ENCODE data around the gene NDE1. TPM values are rescaled to one million over a fixed set of nuclear protein-coding genes. Genes with fewer than 3 reads are reported as not detected.

The NDE1 gene
- total and polyA plus RNA-seq, 2 of the 8 experiments (the other 6 are each of a cell fraction or from before 2014, with no cell fraction given) = 13.3 to 41.3 TPM

DNA sequence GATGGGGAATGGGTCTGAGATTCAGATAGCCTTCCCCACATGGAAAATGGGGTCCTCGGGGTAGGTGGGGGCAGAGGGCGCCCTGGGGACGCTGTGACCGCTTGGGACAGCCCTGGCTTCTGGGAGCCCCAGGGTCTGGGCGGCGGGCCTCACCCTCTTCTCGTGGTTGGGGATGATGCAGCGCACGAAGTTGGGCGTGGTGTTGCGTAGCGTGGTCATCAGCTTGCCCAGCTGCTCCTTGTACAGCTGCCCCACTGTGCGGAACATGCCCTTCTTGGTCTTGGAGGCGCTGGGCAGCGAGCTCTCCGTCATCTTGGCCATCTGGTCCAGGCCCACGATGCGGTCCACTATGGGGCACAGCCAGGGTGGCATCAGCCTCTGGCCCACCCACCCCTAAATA is 99.9 kb downstream of the NDE1 start:
- no peaks in the 10 kb centered on the region for H3K23me2 ChIP-seq (ENCODE audit: low read depth, low read length)
- H3K14ac ChIP-seq (ENCODE audit: insufficient read length) = no peak overlapping the region
- H3K4me2 ChIP-seq (ENCODE audit: insufficient read depth in 1 of 2, low read depth in 2 of 2, low read length in 2 of 2) = no peak overlapping the region
- no peak overlapping the region for H3K4ac ChIP-seq (replicated peaks; ENCODE audit: insufficient read length, low read depth, low read length)
- H3K4me3 ChIP-seq (ENCODE audit: extremely low read depth in 1 of 4, insufficient read depth in 2 of 4, low read depth in 3 of 4, low read length in 4 of 4) = no peak overlapping the region
- no peaks in the 10 kb centered on the region for H3K27me3 ChIP-seq (replicated peaks in 1 of 4; ENCODE audit: control insufficient read depth in 3 of 4, extremely low read depth in 1 of 4, insufficient read depth in 3 of 4, low read length in 3 of 4)
- H3K79me2 ChIP-seq (ENCODE audit: control insufficient read depth in 1 of 2, insufficient read depth in 2 of 2, low read length in 2 of 2) = no peaks in the 10 kb centered on the region
- H3K27ac ChIP-seq (ENCODE audit: low read depth, low read length) = no peak overlapping the region
- H2BK12ac ChIP-seq (ENCODE audit: low read depth, low read length) = no peak overlapping the region
- no peaks in the 10 kb centered on the region for H3K4me1 ChIP-seq (replicated peaks in 1 of 4; ENCODE audit: control insufficient read depth in 3 of 4, insufficient read depth in 4 of 4, low read length in 3 of 4)
- DNase-seq (ENCODE audit: low read depth in 1 of 2, low spot score in 2 of 2) (no peak), FAIRE-seq (no peak)
- no peaks in the 10 kb centered on the region for H4K20me1 ChIP-seq (replicated peaks in 1 of 2; ENCODE audit: control insufficient read depth in 1 of 2, insufficient read depth in 2 of 2, low read length in 2 of 2)
- H3K23ac ChIP-seq (ENCODE audit: insufficient read length) = no peak overlapping the region
- no peak overlapping the region for H2AFZ ChIP-seq (ENCODE audit: low read length)
- POLR2A ChIA-PET (ENCODE audit: partially characterized antibody) = no interaction called here
- H3K36me3 ChIP-seq (ENCODE audit: control insufficient read depth in 2 of 4, insufficient read depth in 4 of 4, low read length in 3 of 4) = no peaks in the 10 kb centered on the region
- no peaks in the 10 kb centered on the region for H3K79me1 ChIP-seq (ENCODE audit: low read depth, low read length)
- H2BK120ac ChIP-seq (replicated peaks; ENCODE audit: low read depth, low read length) = no peak overlapping the region
- no peak overlapping the region for H2BK5ac ChIP-seq (ENCODE audit: low read depth, low read length)
- H2BK15ac ChIP-seq (ENCODE audit: low read length) = no peak overlapping the region
- H2AK5ac ChIP-seq (ENCODE audit: low read depth, low read length) = no peak overlapping the region
- no peak overlapping the region for H3K56ac ChIP-seq (replicated peaks; ENCODE audit: insufficient read length, low read depth, low read length)
- H3K9ac ChIP-seq (replicated peaks in 1 of 4; ENCODE audit: extremely low read depth in 1 of 4, low read depth in 3 of 4, low read length in 3 of 4) = no peak overlapping the region
- no peak overlapping the region for H4K91ac ChIP-seq (replicated peaks; ENCODE audit: insufficient read length, low read length)
- H2BK20ac ChIP-seq (ENCODE audit: low read length) = no peak overlapping the region
- no peak overlapping the region for H3K18ac ChIP-seq (ENCODE audit: extremely low read depth, low read length)
- H3K9me3 ChIP-seq (ENCODE audit: insufficient read depth in 2 of 2, low read depth in 1 of 2, low read length in 1 of 2) = no peaks in the 10 kb centered on the region
- 64% methylated on average over 8 of the region's 18 CpGs; no CpG with 5 or more reads in 1 of the 2 experiments for whole genome bisulfite sequencing, 2 experiments (ENCODE audit: extremely low coverage in 1 of 2, insufficient coverage in 1 of 2, insufficient read length in 1 of 2, insufficient replicate concordance in 2 of 2, low coverage in 1 of 2, low lambda C conversion rate in 2 of 2, missing lambda C conversion rate in 1 of 2)
- CTCF ChIA-PET (ENCODE audit: partially characterized antibody) = interaction anchor here (0.6 kb wide), 1 partner anchor 21 kb away, joined by 3 read pairs; no protein-coding TSS in a partner anchor
- H4K8ac ChIP-seq (ENCODE audit: extremely low read depth, insufficient read depth, low read length) = no peak overlapping the region
- no peak overlapping the region for H4K5ac ChIP-seq (ENCODE audit: insufficient read length, low read depth, low read length)
- no peak for TF ChIP-seq HDAC6 (IDR thresholded peaks at IDR 0.05; ENCODE audit: low read depth, low read length)
- no peak for TF ChIP-seq KDM1A (IDR thresholded peaks at IDR 0.05; ENCODE audit: borderline replicate concordance, low read length)
- no peak for TF ChIP-seq NRF1 (IDR thresholded peaks at IDR 0.05; ENCODE audit: low read depth, low read length)
- no peak for TF ChIP-seq CEBPB (IDR thresholded peaks at IDR 0.05; ENCODE audit: low read depth, low read length)
- TF ChIP-seq E2F6 (IDR thresholded peaks at IDR 0.05) = no peak
- no peak for TF ChIP-seq POLR2AphosphoS5 (IDR thresholded peaks at IDR 0.05; ENCODE audit: low read depth, low read length)
- no peak for TF ChIP-seq CTCF (IDR thresholded peaks at IDR 0.05; ENCODE audit: control extremely low read depth in 1 of 3, insufficient read depth in 1 of 3, low read depth in 1 of 3, low read length in 3 of 3)
- TF ChIP-seq JUN (IDR thresholded peaks at IDR 0.05; ENCODE audit: low read depth, low read length) = no peak
- TF ChIP-seq YY1 (IDR thresholded peaks at IDR 0.05; ENCODE audit: low read depth, low read length) = no peak
- TF ChIP-seq, protein P1, sequence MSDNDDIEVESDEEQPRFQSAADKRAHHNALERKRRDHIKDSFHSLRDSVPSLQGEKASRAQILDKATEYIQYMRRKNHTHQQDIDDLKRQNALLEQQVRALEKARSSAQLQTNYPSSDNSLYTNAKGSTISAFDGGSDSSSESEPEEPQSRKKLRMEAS (IDR thresholded peaks at IDR 0.05) = no peak
- no peak for TF ChIP-seq TBP (IDR thresholded peaks at IDR 0.05; ENCODE audit: low read depth, low read length)

All from H1 (cell line).